ENCODE results near the gene PLXNB2.

GRCh38 chr22:50250249-50250554 is 57.2 kb downstream of the PLXNB2 start:
- TF ChIP-seq CTCF (IDR thresholded peaks at IDR 0.05; ENCODE audit: poor library complexity, severe bottlenecking), result no peak
- no peak for TF ChIP-seq REST (IDR thresholded peaks at IDR 0.05; ENCODE audit: borderline replicate concordance)
- TF ChIP-seq POLR2AphosphoS5 (IDR thresholded peaks at IDR 0.05), result no peak
- TF ChIP-seq TAF1 (IDR thresholded peaks at IDR 0.05; ENCODE audit: low read depth), result no peak
- no peak for TF ChIP-seq EP300 (conservative IDR thresholded peaks at IDR 0.05; ENCODE audit: poor library complexity, severe bottlenecking)
- TF ChIP-seq EZH2 (IDR thresholded peaks at IDR 0.05; ENCODE audit: borderline replicate concordance, insufficient read depth, low read length, poor library complexity, severe bottlenecking), result no peak
- no peak for TF ChIP-seq MXI1 (conservative IDR thresholded peaks at IDR 0.05; ENCODE audit: poor library complexity, severe bottlenecking)
- TF ChIP-seq RAD21 (conservative IDR thresholded peaks at IDR 0.05), result no peak

Data from neural cell (in vitro differentiated cells).